ENCODE measurements around the gene CCDC102A. TPM values are rescaled to one million over a fixed set of nuclear protein-coding genes. Genes with fewer than 3 reads are reported as not detected.

Gene CCDC102A
- total RNA-seq, 1 experiment from 2014 or later: 7.7 TPM

- DNase-seq (ENCODE audit: low read depth): peak; percentile 75
These were observed 74.0 kb downstream of the CCDC102A start, which contains the start of gene POLR2C for GRCh38 chr16:57462209-57462977. TSS of gene POLR2C (plus strand) at chr16:57462679. CDS start at chr16:57462725, 46 bp downstream.

Other genes starting within 250 kb of the CCDC102A start
- not detected in 2 replicates for gene CCL22, start 177.8 kb downstream of the CCDC102A start, total RNA-seq (2014; rRNA removed)
- gene CX3CL1, start 164.1 kb downstream of the CCDC102A start, total RNA-seq (2014; rRNA removed): not detected in 2 replicates
- not detected in 2 replicates for gene CCL17, start 131.8 kb downstream of the CCDC102A start, total RNA-seq (2014; rRNA removed)
- 55.4 and 56.9 TPM in 2 replicates for gene CIAPIN1, start 89.2 kb downstream of the CCDC102A start, total RNA-seq (2014; rRNA removed)
- 47.1 and 51.1 TPM in 2 replicates for gene COQ9, start 89.1 kb downstream of the CCDC102A start, total RNA-seq (2014; rRNA removed)
- gene POLR2C, start 73.9 kb downstream of the CCDC102A start, total RNA-seq (2014; rRNA removed): 111 and 164 TPM in 2 replicates
- 36.5 and 36.6 TPM in 2 replicates for gene DOK4, start 50.1 kb downstream of the CCDC102A start, total RNA-seq (2014; rRNA removed)
- gene ADGRG5, start 6.1 kb upstream of the CCDC102A start, total RNA-seq (2014; rRNA removed): not detected in 2 replicates
- gene ADGRG1, start 92.1 kb upstream of the CCDC102A start, total RNA-seq (2014; rRNA removed): 1.3 and 5.5 TPM in 2 replicates
- gene ADGRG3, start 131.7 kb upstream of the CCDC102A start, total RNA-seq (2014; rRNA removed): not detected in 2 replicates
- gene DRC7, start 158.2 kb upstream of the CCDC102A start, total RNA-seq (2014; rRNA removed): not detected in 2 replicates
- gene KATNB1, start 199.2 kb upstream of the CCDC102A start, total RNA-seq (2014; rRNA removed): 23.4 and 23.7 TPM in 2 replicates